Stimulated activated CD8-positive, alpha-beta memory T cell treated with anti-CD3 and anti-CD28 coated beads, Interleukin-15, amount 100 ng/mL, for 1 hour (primary cell): ENCODE measurements around the gene NUMB.

Source experiments
- DNase-seq: peaks from one replicate; pipeline ENCODE4 v3.0.0-alpha.2; 2020; ENCODE audit warnings: low read depth

NUMB gene

GRCh38 chr14:73458183-73458976 lies at the start of gene NUMB:
Gene NUMB, minus strand, starts transcription at chr14:73458546. Its CDS starts 102,795 bp downstream, at chr14:73355751.
- peak; percentile 93 for DNase-seq

DNA sequence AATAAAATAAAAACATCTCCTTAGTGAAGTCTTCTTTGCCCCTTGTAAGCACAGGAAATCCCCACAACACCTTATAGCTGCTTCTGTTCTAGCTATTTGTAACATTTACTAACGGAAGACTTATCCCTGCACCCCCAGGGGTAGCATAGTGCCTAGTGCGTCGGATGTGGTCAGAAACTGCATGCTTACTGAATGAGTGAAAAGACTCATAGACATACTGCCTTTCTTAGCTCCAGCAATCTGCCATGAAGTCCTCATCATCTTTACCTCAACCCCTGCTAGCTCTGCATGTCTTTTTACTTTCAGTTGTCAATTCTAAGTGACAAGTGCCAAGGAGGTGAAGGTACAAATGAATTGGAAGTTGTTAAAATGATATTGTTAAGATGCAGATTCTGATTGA lies 45.3 kb upstream of the NUMB start:
- no peak for DNase-seq

DNA sequence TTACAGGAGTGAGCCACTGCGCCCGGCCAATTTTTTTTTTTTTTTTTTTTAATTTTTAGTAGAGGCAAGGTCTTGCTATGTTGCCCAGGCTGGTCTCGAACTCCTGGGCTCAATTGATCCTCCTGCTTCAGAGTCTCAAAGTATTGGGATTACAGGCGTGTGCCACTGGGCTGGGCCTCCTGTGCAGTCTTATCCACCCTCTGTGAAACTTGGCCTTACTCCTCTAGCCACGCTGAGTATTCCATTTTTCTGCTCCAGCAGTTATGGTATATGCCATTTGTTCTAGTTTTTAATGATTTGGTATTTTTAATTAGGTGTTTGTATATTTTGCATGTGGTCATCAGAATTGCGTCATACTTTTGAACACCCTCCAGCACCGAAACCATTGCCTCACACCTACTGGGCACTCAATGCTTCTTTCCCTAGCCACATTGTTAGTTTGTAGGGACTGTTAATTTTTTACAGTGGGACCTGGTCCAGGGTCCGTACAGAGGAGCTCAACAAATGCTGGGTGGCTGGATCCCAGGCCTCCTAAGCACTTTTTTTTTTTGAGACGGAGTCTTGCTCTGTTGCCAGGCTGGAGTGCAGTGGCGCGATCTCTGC lies 43.8 kb upstream of the NUMB start:
- no peak for DNase-seq

DNA sequence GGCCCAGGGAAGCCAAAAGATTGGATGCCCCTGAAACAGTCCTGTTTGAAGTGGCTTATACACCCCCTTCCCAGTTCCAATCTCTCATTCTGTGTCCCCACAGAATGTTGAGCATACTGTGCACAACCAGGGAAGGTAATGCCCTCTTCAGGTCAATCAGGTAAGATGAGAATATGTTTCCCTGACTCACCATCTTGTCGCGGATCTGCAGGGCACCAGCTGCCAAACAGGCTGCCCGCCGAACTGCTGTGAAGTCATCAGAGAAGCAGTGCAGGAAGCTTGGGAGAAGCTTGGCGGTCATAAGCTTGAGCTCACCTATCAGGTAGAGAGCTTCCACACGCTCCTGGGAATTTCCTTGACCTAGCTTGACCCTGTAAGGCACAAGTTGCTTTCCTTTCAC lies 42.0 kb upstream of the NUMB start:
- no peak for DNase-seq

DNA sequence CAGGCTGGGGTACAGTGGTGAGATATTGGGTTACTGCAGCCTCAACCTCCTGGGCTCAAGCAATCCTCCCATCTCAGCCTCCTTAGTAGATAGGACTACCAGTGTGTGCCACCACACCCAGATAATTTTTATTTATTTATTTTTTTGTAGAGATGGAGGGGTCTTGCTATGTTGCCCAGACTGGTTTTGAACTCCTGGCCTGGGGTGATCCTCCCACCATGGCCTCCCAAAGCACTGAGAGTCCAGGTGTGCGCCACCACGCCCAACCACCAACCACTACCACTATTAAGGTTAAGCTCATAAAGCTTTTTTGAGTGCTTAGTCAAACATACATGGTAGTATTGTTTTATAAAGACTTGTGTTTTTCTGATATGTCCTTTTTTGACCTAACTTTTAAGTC lies 36.2 kb upstream of the NUMB start:
- no peak for DNase-seq

GRCh38 chr14:73492670-73493069 lies 34.3 kb upstream of the NUMB start:
- no peak for DNase-seq

DNA sequence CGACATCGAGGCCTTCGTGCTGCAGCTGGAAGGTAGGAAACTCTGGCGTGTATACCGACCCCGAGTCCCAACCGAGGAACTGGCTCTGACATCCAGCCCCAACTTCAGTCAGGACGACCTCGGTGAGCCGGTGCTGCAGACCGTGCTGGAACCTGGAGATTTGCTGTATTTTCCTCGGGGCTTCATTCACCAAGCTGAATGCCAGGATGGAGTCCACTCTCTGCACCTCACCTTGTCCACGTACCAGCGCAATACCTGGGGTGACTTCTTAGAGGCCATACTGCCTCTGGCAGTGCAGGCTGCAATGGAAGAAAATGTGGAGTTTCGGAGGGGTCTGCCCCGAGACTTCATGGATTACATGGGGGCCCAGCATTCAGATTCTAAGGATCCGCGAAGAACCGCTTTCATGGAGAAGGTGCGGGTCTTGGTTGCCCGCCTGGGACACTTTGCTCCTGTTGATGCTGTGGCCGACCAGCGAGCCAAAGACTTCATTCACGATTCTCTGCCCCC lies 33.8 kb upstream of the NUMB start:
- no peak for DNase-seq

- DNase-seq = peak; percentile 21
Measured at GRCh38 chr14:73491256-73492042, 33.1 kb upstream of the NUMB start.

- no peak for DNase-seq
Measured at GRCh38 chr14:73489481-73490175, 31.3 kb upstream of the NUMB start.

DNA sequence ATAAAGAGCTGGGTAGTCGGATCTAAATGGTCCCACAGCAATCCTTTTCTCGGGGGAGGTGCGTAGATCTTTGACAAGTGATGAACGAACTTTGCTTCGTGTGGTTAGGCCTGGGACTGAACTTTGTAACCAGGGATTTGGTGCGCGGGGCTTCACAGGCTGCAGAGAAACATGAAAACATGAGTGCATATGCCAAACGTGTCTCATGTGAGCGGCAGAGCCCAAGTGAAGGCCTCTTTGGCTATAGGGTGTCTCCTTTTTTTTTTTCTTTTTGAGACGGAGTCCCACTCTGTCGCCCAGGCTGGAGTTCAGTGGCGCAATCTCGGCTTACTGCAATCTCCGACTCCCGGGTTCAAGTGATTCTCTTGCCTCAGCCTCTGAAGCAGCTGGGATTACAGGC lies 20.3 kb upstream of the NUMB start:
- DNase-seq = no peak

DNA sequence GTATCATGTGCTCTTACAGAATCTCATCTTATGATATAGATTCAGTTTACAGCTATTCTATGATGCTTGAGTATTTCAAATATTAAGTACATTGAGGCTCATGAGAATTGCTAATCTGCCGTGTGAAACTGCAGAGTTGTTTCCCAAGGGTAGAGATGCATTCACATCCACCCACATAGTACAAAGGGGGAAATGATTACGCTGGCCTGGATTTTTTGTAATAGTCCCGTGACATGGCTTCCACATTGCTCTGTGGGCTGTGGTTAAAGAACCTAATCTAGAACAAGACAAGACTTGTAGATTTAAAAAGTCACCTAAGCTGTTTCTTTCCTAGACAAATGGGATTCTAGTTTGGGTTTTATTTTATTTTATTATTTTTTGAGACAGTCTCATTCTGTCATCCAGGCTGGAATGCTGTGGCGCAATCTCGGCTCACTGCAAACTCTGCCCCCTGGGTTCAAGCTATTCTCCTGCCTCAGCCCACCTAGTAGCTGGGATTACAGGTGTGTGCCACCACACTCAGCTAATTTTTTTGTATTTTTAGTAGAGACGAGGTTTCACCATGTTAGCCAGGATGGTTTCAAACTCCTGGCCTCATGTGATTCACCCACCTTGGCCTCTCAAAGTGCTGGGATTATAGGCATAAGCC lies 19.4 kb upstream of the NUMB start:
- no peak for DNase-seq

DNA sequence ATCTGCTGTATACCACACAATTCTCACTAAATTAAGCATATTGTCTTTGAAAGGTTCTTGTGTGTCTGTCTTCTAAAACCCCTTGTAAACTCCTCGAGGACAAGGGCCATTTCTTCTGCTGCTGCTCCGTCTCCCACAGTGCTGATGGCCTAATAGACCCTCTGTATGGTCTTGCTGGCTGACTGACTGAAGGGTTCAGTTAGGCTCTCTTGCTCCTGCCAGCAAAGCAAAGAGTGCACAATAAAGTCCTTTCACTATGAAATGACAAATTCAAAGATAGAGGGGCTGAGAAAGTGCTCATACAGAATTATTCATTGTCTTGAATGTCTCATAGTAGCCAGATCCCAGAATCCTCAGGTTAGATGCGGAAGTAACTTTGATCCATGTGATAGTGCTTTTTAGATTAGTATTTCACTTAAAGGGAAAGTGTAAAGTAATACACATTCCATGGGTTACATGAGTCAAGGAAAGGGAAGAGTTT lies 18.1 kb upstream of the NUMB start:
- no peak for DNase-seq

- no peak for DNase-seq
Measured at GRCh38 chr14:73474952-73475351, 16.6 kb upstream of the NUMB start.

DNA sequence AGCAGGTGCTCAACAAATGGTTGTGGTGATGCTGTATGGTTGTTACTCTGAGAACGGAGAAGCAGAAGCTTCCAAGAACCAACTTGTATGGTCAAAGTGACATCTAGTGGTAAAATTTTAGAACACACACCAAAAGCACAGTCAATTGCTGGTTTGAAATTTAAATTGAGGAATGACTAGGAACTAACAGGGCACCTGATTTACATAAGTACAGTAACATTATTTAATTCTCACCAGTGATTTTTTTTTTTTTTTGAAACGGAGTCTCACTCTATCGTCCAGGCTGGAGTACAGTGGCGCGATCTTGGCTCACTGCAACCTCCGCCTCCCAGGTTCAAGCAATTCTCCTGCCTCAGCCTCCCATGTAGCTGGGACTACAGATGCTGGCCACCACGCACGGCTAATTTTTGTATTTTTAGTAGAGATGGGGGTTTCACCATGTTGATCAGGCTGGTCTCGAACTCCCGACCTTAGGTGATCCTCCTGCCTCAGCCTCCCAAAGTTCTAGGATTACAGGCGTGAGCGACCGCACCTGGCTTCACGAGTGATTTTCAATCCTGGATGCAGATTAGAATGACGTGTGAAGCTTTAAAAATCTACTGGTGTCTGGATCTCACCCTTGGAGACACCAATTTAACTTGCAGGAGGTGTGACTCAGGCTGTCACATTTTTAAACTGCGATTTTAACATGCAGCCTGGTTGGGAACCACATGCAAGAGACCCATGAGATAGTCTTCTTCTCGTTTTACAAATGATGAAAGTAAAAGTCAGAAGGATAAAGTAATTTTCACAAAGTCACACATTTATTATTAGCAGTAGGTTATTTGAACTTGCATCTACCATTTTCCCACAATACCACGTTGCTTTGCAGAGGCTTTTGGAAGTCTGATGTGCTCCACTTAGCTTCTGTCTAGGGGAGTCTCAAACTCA lies 14.1 kb upstream of the NUMB start:
- no peak for DNase-seq

DNA sequence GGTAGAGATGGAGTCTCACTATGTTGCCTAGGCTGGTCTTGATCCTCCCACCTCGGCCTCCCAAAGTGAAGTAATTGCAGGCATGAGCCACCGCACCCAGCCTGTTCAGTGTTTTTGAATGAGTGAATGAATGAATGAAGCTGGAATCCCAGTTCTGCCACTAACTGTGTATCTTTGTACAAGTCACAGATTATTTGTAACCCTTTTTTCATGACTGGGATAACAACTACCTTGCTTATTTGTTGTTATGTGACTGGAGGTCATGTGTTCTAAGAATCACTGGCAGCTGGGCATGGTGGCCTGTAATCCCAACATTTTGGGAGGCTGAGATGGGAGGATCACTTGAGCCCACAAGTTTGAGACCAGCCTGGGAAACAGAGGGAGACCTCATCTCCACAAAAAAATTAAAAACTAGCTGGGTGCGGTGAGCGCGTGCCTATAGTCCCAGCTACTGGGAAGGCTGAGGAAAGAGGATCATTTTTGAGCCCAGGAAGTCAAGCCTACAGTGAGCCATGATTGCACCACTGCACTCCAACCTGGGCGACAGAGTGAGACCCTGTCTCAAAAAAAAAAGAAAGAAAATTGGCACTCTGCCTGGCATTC lies 13.3 kb upstream of the NUMB start:
- DNase-seq = no peak

GRCh38 chr14:73468828-73469375 lies 10.6 kb upstream of the NUMB start:
- no peak for DNase-seq

- no peak for DNase-seq
Measured at GRCh38 chr14:73467800-73468199, 9.5 kb upstream of the NUMB start.

DNA sequence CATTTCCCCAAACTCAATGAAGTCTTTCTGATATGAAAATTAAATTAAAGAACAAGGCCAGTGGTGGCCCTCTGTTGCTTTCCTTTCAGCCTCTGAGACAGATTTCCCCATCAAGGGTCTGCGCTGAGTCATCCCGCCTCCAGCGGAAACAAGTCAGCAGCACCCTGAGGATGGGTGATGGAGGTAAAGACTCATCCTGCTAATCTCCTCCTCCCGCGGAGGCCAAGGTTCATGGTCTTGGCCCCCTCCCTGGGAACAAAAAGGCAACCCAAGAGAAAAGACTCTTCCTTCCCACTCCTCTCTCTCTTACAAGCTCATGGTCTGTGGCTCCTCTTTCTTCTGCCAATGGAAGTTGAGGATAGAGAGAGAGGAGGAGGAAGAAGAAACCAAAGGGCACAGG lies 9.0 kb upstream of the NUMB start:
- DNase-seq = no peak

- DNase-seq = no peak
Measured at GRCh38 chr14:73466861-73467260, 8.5 kb upstream of the NUMB start.
